Measurements from ENCODE around the gene HOXD13.

- TF ChIP-seq POLR2AphosphoS5 (IDR thresholded peaks at IDR 0.05; ENCODE audit: low read depth, low read length) (no peak), SIN3A (IDR thresholded peaks at IDR 0.05; ENCODE audit: borderline replicate concordance, insufficient read depth, low read length) (no peak)
These were observed 2.9 kb downstream of the HOXD13 start for GRCh38 chr2:176095421-176095820.

All from PFSK-1 (cell line).